H9 (cell line): ENCODE measurements around the gene GPRIN1. TPM values are rescaled to one million over a fixed set of nuclear protein-coding genes. Genes with fewer than 3 reads are reported as not detected.

Experiments used
- DNase-seq: peaks from one replicate; pipeline ENCODE4 v3.0.0-alpha.2; 2017
- H2AFZ ChIP-seq: one replicate; pipeline ENCODE4 v1.6.1; 2013; ENCODE audit warnings: mild to moderate bottlenecking, low read length, control low read depth, moderate library complexity
- H2AK5ac ChIP-seq: 2 replicates; pipeline ENCODE4 v1.6.1; 2013; ENCODE audit warnings: low read length, control low read depth, mixed read lengths; ENCODE audit not compliant: insufficient read length
- H2BK120ac ChIP-seq: one replicate; pipeline ENCODE4 v1.6.1; 2013; ENCODE audit warnings: low read depth, mild to moderate bottlenecking, low read length, control low read depth, inconsistent platforms; ENCODE audit not compliant: poor library complexity, severe bottlenecking
- H2BK12ac ChIP-seq: 2 replicates; pipeline ENCODE4 v1.6.1; 2013; ENCODE audit warnings: low read length, control low read depth, mixed read lengths, low read depth; ENCODE audit not compliant: insufficient read length
- H2BK15ac ChIP-seq: 2 replicates; pipeline ENCODE4 v1.6.1; 2013; ENCODE audit warnings: low read depth, low read length, control low read depth
- H2BK20ac ChIP-seq: one replicate; pipeline ENCODE4 v1.6.1; 2013; ENCODE audit warnings: low read depth, mild to moderate bottlenecking, low read length, control low read depth, inconsistent platforms; ENCODE audit not compliant: poor library complexity, severe bottlenecking
- H2BK5ac ChIP-seq: 2 replicates; pipeline ENCODE4 v1.6.1; 2013; ENCODE audit warnings: low read length, control low read depth, mixed read lengths; ENCODE audit not compliant: insufficient read length
- H3K14ac ChIP-seq: 2 replicates; pipeline ENCODE4 v1.6.1; 2013; ENCODE audit warnings: low read length, control low read depth; ENCODE audit not compliant: insufficient read depth
- H3K18ac ChIP-seq: 2 replicates; pipeline ENCODE4 v1.6.1; 2013; ENCODE audit warnings: low read depth, mild to moderate bottlenecking, mixed read lengths, low read length, control low read depth; ENCODE audit not compliant: insufficient read length
- H3K23ac ChIP-seq: 2 replicates; pipeline ENCODE4 v1.6.1; 2013; ENCODE audit warnings: low read length, control low read depth, mixed read lengths, low read depth; ENCODE audit not compliant: insufficient read length
- H3K23me2 ChIP-seq: 2 replicates; pipeline ENCODE4 v1.6.1; 2013; ENCODE audit warnings: low read depth, mild to moderate bottlenecking, mixed read lengths, low read length, control low read depth; ENCODE audit not compliant: insufficient read length, poor library complexity, severe bottlenecking
- H3K27ac ChIP-seq: 2 replicates; pipeline ENCODE4 v1.5.1; 2013; ENCODE audit warnings: low read length, control low read depth, mixed read lengths, low read depth; ENCODE audit not compliant: insufficient read length
- H3K27me3 ChIP-seq: 2 replicates; pipeline ENCODE4 v1.6.1; 2013; ENCODE audit warnings: low read length, control low read depth, inconsistent platforms; ENCODE audit not compliant: insufficient read depth
- H3K4ac ChIP-seq: 2 replicates; pipeline ENCODE4 v1.6.1; 2013; ENCODE audit warnings: low read depth, mild to moderate bottlenecking, control low read depth, inconsistent platforms, low read length, moderate library complexity
- H3K4me1 ChIP-seq: 2 replicates; pipeline ENCODE4 v1.6.1; 2013; ENCODE audit warnings: low read length, control low read depth, inconsistent platforms; ENCODE audit not compliant: insufficient read depth
- H3K4me2 ChIP-seq: 2 replicates; pipeline ENCODE4 v1.6.1; 2013; ENCODE audit warnings: low read length, control low read depth, mixed read lengths; ENCODE audit not compliant: insufficient read length, insufficient read depth
- H3K56ac ChIP-seq: 2 replicates; pipeline ENCODE4 v1.6.1; 2013; ENCODE audit warnings: low read depth, mild to moderate bottlenecking, mixed read lengths, low read length, control low read depth; ENCODE audit not compliant: insufficient read length
- H3K79me1 ChIP-seq: 2 replicates; pipeline ENCODE4 v1.6.1; 2013; ENCODE audit warnings: low read depth, mild to moderate bottlenecking, moderate library complexity, low read length, control low read depth, inconsistent platforms; ENCODE audit not compliant: insufficient read depth, poor library complexity, severe bottlenecking
- H3K79me2 ChIP-seq: 2 replicates; pipeline ENCODE4 v1.6.1; 2013; ENCODE audit warnings: low read length, control low read depth, inconsistent platforms; ENCODE audit not compliant: insufficient read depth
- H3K9ac ChIP-seq: 2 replicates; pipeline ENCODE4 v1.6.1; 2013; ENCODE audit warnings: low read length, control low read depth, mixed read lengths; ENCODE audit not compliant: insufficient read length; ENCODE audit errors: extremely low read depth
- H3K9me3 ChIP-seq: one replicate; pipeline ENCODE4 v1.6.1; 2013; ENCODE audit warnings: low read depth, low read length, inconsistent platforms; ENCODE audit not compliant: control insufficient read depth
- H3T11ph ChIP-seq: one replicate; pipeline ENCODE4 v1.6.1; 2013; ENCODE audit warnings: mild to moderate bottlenecking, low read length, control low read depth, inconsistent platforms
- H4K20me1 ChIP-seq: one replicate; pipeline ENCODE4 v1.6.1; 2013; ENCODE audit not compliant: control insufficient read depth, insufficient read length, insufficient read depth
- H4K5ac ChIP-seq: 2 replicates; pipeline ENCODE4 v1.6.1; 2013; ENCODE audit warnings: low read depth, mild to moderate bottlenecking, mixed read lengths, low read length, control low read depth; ENCODE audit not compliant: insufficient read length
- H4K8ac ChIP-seq: replicated peaks from 2 replicates; pipeline ENCODE4 v1.6.1; 2013; ENCODE audit warnings: low read length, control low read depth, mixed read lengths, low read depth; ENCODE audit not compliant: insufficient read length
- H4K91ac ChIP-seq: 2 replicates; pipeline ENCODE4 v1.6.1; 2013; ENCODE audit warnings: low read depth, mild to moderate bottlenecking, moderate library complexity, mixed read lengths, low read length, control low read depth; ENCODE audit not compliant: insufficient read length
- H3K27ac Mint-ChIP-seq, 3 experiments: 2 replicates in 2 of 3; 3 replicates in 1 of 3; pipeline ENCODE4 v1.8.0; 2020 to 2021; ENCODE audit warnings: mixed read lengths in 3 of 3, mild to moderate bottlenecking in 1 of 3, moderate library complexity in 1 of 3
- H3K27me3 Mint-ChIP-seq: 2 replicates; pipeline ENCODE4 v1.8.0; 2021; ENCODE audit warnings: low read depth, mild to moderate bottlenecking, moderate library complexity, mixed read lengths
- H3K36me3 Mint-ChIP-seq, 3 experiments: 2 replicates in 2 of 3; 3 replicates in 1 of 3; pipeline ENCODE4 v1.8.0; 2020 to 2021; ENCODE audit warnings: low read depth in 3 of 3, mixed read lengths in 3 of 3; ENCODE audit not compliant: insufficient read depth in 1 of 3
- H3K4me1 Mint-ChIP-seq, 2 experiments: 2 replicates each; pipeline ENCODE4 v1.8.0; 2020; ENCODE audit warnings: mixed read lengths in 2 of 2
- H3K4me3 Mint-ChIP-seq, 2 experiments: 2 replicates in 1 of 2; 3 replicates in 1 of 2; pipeline ENCODE4 v1.8.0; 2020 to 2021; ENCODE audit warnings: mild to moderate bottlenecking in 2 of 2, mixed read lengths in 2 of 2, moderate library complexity in 1 of 2
- H3K9me3 Mint-ChIP-seq, 2 experiments: 2 replicates in 1 of 2; 3 replicates in 1 of 2; pipeline ENCODE4 v1.8.0; 2020; ENCODE audit warnings: mild to moderate bottlenecking in 2 of 2, mixed read lengths in 2 of 2, moderate library complexity in 1 of 2
- CTCF ChIP-seq: fragments of 200-600 bp; sonication (generic); conservative IDR thresholded peaks from 3 replicates; pipeline ENCODE4 v1.8.0; 2021; ENCODE audit warnings: antibody characterized with exemption, mild to moderate bottlenecking
- WGBS: extraction: QIAGEN DNeasy Blood & Tissue Kit; methylation state at CpG from one replicate; pipeline ENCODE4 v1.1.7; 2013; ENCODE audit warnings: missing lambda C conversion rate, low lambda C conversion rate, mixed read lengths; ENCODE audit not compliant: insufficient read length; ENCODE audit errors: extremely low coverage; 5-methylcytosine and 5-hydroxymethylcytosine counted together
- total RNA-seq: library from RNA; stranded (reverse); gene quantifications from 2 replicates; pipeline ENCODE4 v1.2.1, GENCODE V29; 2021

Gene GPRIN1
- total RNA-seq, 1 experiment from 2014 or later = 10.8 TPM

GRCh38 chr5:176568657-176569056 is 41.3 kb downstream of the GPRIN1 start:
- Mint-ChIP-seq H3K4me1 (peaks cover 7 to 12% of the 10 kb centered on the region in 2 experiments), H3K27ac (no peak overlapping the region), H3K9me3 (peaks cover 2 to 3% of the 10 kb centered on the region in 2 experiments; a peak in 2 of 5 replicates), H3K27me3 (peaks cover 27% of the 10 kb centered on the region), H3K36me3 (peaks cover 0 to 3% (median 0%) of the 10 kb centered on the region in 3 experiments; a peak in 1 of 7 replicates), H3K4me3 (no peak overlapping the region)
- no peaks in the 10 kb centered on the region for H3K79me2 ChIP-seq
- no peak overlapping the region for H4K8ac ChIP-seq
- H3K4me2 ChIP-seq = no peak overlapping the region
- no peak overlapping the region for H3K4ac ChIP-seq
- H3K27me3 ChIP-seq = no peaks in the 10 kb centered on the region
- H3T11ph ChIP-seq = no peak overlapping the region
- no peaks in the 10 kb centered on the region for H4K20me1 ChIP-seq
- H2AK5ac ChIP-seq = no peak overlapping the region
- no peak overlapping the region for H2BK120ac ChIP-seq
- H3K14ac ChIP-seq = peak overlapping the region; percentile 16; the same call in 1 of the 2 replicates
- H2BK5ac ChIP-seq = no peak overlapping the region
- H3K9me3 ChIP-seq = no peaks in the 10 kb centered on the region
- TF ChIP-seq CTCF = no peak
- DNase-seq = no peak
- H3K4me1 ChIP-seq = no peaks in the 10 kb centered on the region
- H4K5ac ChIP-seq = no peak overlapping the region
- WGBS = no CpG with 5 or more reads among the region's 18 CpGs
- H3K27ac ChIP-seq = no peak overlapping the region
- H3K79me1 ChIP-seq = no peaks in the 10 kb centered on the region
- H3K9ac ChIP-seq = no peak overlapping the region
- no peak overlapping the region for H2BK15ac ChIP-seq
- H4K91ac ChIP-seq = no peak overlapping the region
- H3K23me2 ChIP-seq = no peaks in the 10 kb centered on the region
- H3K18ac ChIP-seq = no peak overlapping the region
- H2BK20ac ChIP-seq = no peak overlapping the region
- no peak overlapping the region for H3K23ac ChIP-seq
- no peak overlapping the region for H2BK12ac ChIP-seq
- H2AFZ ChIP-seq = no peak overlapping the region
- no peak overlapping the region for H3K56ac ChIP-seq
